GM18909 (cell line): Measurements from ENCODE around the gene CEACAM19.
"Not testable (repeated sequence)": the region's sequence is repeated elsewhere in the genome, so short reads cannot be mapped to it uniquely, and the experiment has no call there.

ENCODE experiments used
- ATAC-seq: cut with Tn5 transposase; IDR thresholded peaks from one replicate; pipeline ENCODE4 v1.9.1; 2021; ENCODE audit warnings: mild to moderate bottlenecking; ENCODE audit not compliant: unreplicated experiment, poor library complexity

The CEACAM19 gene

DNA sequence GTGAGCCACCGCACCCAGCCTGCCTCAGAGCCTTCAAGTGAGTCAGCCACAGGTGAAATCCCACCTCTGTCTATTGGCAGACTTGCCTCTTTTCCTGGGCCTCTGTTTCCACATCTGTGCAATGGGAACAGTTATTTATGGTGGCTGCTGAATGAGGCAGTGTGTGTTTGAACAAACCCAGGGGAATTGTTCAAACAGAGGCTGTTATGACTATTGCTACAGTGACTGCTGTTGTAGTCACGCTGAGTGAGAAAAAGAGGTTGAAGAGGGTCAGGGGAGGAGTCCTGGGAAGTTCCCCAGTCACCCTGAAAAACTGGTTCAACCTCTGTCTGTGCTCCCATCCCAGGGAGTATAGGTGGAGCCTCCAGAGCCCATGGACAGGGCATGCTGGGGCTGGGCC lies at the start of gene CEACAM19:
TSS of gene CEACAM19 (plus strand) at position 83 of the 400 bp plus-strand sequence. CDS start 450 bp downstream, outside the sequence.
- no peak for ATAC-seq

DNA sequence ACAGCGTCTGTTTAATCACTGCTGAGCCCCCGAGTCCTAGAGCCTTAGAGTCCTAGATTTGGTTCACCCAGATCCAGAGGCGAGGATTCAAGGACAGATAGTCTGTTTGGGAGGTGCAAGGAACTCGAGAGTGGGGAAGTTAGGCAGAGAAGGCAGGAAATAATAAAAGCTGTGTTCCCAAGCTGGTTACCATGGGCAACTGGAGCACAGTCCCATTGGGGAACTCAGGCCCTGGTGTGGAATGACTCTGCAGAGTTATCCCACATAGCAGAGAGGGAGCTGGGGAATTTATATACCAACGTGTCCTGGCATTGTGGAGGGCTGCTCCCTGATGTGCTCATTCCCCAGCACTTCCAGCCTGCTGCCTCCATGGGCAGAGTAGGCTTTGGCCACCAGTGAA lies 48.2 kb upstream of the CEACAM19 start:
- ATAC-seq: no peak

DNA sequence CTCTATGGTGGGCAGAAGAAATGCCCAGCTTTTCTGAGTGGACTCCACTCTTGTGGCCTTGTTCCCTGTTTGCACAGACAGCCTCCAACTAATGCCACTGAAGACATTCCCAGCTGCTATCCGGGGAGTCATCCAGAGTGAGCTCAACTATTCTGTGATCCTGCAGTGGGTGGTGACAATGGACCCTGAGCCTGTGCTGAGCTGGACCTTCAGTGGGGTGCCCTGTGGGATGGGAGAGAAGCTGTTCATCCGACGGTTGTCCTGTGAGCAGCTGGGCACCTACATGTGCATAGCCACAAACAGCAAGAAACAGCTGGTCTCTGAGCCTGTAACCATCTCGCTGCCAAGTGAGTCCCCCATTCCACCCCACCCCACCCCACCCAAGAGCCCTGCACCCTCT lies 47.7 kb upstream of the CEACAM19 start:
- no peak for ATAC-seq

DNA sequence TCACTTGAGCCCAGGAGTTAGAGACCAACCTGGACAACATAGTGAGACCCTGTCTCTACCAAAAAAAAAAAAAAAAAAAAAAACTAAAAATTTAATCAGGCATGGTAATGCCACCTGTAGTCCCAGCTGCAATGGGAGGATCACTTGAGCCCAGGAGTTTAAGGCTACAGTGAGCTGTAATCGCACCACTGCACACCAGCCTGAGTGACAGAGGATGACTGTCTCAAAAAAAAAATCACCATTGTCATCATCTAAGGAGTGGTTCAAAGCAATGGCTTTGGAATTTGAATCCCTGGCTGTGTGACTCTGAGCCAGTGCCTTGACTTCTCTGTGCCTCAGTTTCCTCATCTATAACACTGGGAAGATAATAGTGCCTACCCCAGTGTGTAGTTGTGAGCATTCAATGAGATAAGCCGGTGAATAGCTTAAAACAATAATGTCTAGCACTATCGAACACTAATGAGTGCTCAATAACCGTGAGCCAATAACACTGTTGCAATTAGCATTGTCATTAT lies 46.4 kb upstream of the CEACAM19 start:
- no peak for ATAC-seq

DNA sequence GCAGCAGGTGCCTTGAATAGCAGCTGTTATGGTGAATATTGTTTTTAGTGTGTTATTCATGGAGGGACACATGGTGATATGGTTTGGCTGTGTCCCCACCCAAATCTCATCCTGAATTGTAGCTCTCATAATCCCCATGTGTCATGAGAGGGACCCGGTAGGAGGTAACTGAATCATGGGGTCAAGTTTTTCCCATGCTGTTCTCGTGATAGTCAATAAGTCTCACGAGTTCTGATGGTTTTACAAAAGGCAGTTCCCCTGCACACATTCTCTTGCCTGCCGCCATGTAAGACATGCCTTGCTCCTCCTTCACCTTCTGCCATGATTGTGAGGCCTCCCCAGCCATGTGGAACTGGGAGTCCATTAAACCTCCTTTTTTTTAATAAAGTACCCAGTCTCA lies 45.6 kb upstream of the CEACAM19 start:
- not testable (repeated sequence) for ATAC-seq

DNA sequence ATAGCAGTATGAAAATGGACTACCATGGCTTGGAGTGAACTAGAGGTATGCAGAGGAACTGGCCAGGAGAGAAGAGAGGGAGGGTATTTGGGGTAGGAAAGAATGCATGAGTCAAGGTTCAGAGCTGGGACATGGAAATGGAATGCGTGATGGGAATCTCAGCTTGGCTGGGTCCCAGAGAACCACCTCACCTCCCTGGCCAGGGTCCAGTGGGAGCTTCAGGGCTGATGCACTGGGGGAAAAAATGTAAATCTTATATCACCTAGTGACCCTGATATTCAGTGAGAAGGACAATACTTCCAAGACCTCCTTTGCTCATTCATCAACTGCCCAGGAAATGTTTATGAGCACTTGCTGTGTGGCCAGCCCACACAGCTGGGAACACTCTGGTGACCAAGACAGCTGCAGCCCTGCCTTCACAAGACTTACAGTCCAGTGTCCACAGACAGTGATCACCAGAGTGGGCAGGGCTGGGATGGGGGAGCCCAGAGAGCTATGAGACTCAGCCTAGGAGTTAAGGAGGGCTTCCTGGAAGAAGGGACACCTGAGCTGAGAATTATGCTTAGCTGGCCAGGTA lies 45.1 kb upstream of the CEACAM19 start:
- ATAC-seq: no peak

DNA sequence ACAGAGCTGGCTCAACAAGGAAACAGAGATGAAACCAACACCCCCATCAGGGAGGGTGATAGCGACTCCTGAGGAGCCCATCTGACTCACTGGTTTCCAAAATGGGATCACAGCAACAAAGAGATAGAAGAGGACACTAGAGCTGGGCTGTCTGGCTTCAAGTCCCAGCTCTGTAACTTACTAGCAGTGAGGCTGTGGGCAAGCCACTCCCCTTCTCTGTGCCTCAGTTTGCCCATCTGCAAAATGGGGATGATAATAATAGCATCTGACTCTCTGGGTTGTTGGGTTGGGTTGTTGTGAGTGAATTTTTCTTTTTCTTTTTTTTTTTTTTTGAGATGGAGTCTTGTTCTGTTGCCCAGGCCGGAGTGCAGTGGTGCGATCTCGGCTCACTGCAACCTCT lies 43.7 kb upstream of the CEACAM19 start:
- no peak for ATAC-seq

DNA sequence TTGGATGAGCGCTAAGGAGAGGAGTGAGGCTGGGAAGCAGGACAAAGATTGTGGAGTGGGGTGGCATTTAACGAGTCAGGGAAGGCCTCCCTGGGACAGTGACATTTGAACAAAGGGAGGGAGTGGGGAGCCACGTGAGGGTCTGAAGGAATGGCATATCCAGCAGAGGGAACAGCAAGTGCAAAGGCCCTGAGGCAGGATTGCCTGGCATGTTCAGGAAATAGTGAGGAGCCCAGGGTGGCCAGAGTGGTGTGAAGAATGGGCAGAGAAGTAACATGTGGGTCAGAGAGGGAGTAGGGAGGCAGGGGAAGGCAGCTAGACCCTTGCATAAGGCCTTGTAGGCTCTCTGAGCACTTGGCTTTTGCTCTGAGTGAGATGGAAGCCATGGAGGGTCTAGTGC lies 42.5 kb upstream of the CEACAM19 start:
- no peak for ATAC-seq

DNA sequence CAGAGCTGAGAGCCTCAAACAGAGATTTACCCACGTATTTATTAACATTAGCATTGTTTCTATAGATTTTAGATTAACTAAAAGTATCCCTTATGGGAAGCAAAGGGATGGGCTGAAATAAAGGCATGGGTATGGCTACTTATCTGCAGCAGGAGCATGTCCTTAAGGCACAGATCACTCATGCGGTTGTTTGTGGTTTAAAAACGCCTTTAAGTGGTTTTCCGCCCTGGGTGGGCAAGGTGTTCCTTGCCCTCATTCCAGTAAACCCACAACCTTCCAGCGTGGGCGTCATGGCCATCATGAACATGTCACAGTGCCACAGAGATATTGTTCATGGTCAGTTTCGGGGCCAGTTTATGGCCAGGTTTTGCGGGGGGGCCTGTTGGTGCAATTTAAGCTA lies 39.7 kb upstream of the CEACAM19 start:
- ATAC-seq: not testable (repeated sequence)

GRCh38 chr19:44634058-44634457 lies 37.2 kb upstream of the CEACAM19 start:
- ATAC-seq: not testable (repeated sequence)

GRCh38 chr19:44634785-44635184 lies 36.5 kb upstream of the CEACAM19 start:
- ATAC-seq: no peak

DNA sequence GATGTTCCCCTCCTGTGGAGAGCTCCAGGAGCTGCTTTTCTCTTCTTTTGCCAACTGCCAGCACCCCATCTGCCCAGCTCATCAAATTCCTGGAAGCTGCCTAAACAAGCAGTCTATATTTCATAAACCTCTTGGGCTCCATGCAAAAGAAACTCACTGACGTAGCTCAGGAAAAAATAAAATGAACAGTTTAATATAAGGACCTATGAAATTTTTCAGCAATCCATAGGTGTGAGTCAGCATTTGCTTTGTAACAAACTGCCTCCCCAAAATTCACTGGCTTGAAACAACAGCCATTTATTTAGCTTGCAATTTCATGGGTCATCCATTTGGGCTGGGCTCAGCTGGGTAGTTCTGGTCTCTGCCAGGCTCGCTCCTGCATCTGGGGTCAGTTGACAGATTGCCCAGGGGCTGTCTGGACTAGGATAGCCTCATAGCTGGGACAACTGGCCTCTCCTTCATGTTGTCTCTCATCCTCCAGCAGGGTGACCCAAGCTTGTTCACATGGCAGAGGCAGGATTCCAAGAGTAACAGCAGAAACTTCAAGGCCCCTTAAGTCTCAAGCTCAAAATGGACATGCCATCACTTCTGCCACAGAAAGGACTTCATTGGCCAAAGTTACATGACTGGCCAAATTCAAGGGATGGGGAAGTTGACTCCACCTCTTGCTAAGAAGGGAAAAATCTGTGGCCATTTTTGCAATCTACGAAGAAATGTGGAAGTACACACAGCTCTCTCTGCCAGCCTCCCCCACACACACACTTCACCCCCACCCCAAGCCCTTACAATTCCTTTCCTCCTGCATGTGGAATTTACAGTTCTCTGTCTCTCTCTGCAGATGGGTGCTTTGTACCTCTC lies 35.5 kb upstream of the CEACAM19 start:
- ATAC-seq: no peak

GRCh38 chr19:44636439-44637389 lies 34.6 kb upstream of the CEACAM19 start:
- no peak for ATAC-seq

DNA sequence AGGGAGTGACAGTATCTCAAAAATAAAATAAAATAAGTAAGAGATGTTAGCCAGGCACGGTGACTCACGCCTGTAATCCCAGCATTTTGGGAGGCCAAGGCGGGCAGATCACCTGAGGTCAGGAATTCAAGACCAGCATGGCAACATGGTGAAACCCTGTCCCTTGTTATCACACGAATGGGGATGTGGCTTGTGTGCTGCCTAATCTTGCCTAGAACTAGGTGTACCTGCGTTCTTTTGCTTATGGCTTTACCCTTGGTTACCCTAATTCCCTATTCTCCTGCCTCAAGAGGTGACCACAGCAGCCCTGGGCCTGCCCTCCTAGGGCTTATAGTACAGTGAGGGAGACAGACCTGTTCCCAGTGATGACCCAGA lies 33.9 kb upstream of the CEACAM19 start:
- no peak for ATAC-seq

DNA sequence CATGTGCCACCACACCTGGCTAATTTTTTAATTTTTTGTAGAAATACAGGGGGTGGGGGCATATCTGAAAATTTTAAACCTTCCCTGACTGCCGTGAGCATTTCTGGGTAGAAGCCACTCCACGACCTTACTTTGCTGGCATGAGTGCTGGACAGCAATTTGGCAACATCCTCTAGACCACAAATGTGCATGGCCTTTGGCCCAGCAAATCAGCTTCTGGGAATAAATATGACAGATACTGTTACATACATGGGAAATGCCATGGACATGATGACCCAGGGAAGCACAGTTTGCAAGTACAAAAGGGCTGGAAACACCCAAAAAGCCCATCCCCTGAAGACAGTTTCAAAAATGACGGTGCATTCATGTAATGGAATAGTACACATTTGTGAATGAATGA lies 30.8 kb upstream of the CEACAM19 start:
- no peak for ATAC-seq

- no peak for ATAC-seq
These were observed 29.6 kb upstream of the CEACAM19 start for GRCh38 chr19:44641501-44642265.

- no peak for ATAC-seq
These were observed 28.9 kb upstream of the CEACAM19 start for GRCh38 chr19:44642377-44642776.

- no peak for ATAC-seq
These were observed 27.5 kb upstream of the CEACAM19 start, which contains the start of gene PVR for GRCh38 chr19:44643605-44644401. Gene PVR (plus strand): TSS chr19:44643910. CDS start chr19:44644097, 187 bp downstream.
